Sigmoid colon (tissue), 7 donors: ENCODE measurements around the gene TRAF3. TPM values are rescaled to one million over a fixed set of nuclear protein-coding genes. Genes with fewer than 3 reads are reported as not detected.
A peak's percentile ranks its signal among the peaks of the same experiment; 100 is the strongest.

Source experiments
- DNase-seq: peaks from one replicate; pipeline ENCODE4 v3.0.0-alpha.2; 2019
- H3K27ac ChIP-seq, 4 donors: fragments of 200-600 bp; sonication (generic); one replicate each; pipeline ENCODE4 v1.5.1; 2016 to 2019; ENCODE audit warnings: mild to moderate bottlenecking in 1 of 4
- H3K27me3 ChIP-seq, 3 donors: fragments of 200-600 bp; sonication (generic); one replicate each; pipeline ENCODE4 v1.5.1; 2019; ENCODE audit warnings: mild to moderate bottlenecking in 1 of 3
- H3K36me3 ChIP-seq, 4 donors: fragments of 200-600 bp; sonication (generic); one replicate each; pipeline ENCODE4 v1.5.1; 2016 to 2019
- H3K4me1 ChIP-seq, 4 donors: fragments of 200-600 bp; sonication (generic); one replicate each; pipeline ENCODE4 v1.5.1; 2017 to 2019
- H3K4me3 ChIP-seq, 4 donors: fragments of 200-600 bp; sonication (generic); one replicate each; pipeline ENCODE4 v1.5.1; 2017 to 2019; ENCODE audit warnings: mild to moderate bottlenecking in 2 of 4, moderate library complexity in 1 of 4
- H3K9me3 ChIP-seq, 4 donors: fragments of 200-600 bp in 3 of 4; sonication (generic) in 3 of 4; one replicate each; pipeline versions ENCODE4 v1.5.1 to v1.6.1; 2013 to 2019
- CTCF ChIP-seq, 4 experiments: fragments of 450-650 bp in 3 of 4; fragments of 200-600 bp in 1 of 4; IDR thresholded peaks; one replicate each; pipeline ENCODE4 v1.5.1; 2016 to 2019; ENCODE audit warnings: antibody characterized with exemption in 4 of 4, mild to moderate bottlenecking in 3 of 4, moderate library complexity in 2 of 4
- EP300 ChIP-seq, 4 donors: sonication (generic); formaldehyde crosslinking; IDR thresholded peaks; one replicate each; pipeline ENCODE4 v1.6.1; 2017; ENCODE audit warnings: antibody characterized with exemption in 4 of 4
- POLR2A ChIP-seq, 2 donors: fragments of 450-650 bp; IDR thresholded peaks; one replicate each; pipeline ENCODE4 v1.6.1; 2016; ENCODE audit warnings: antibody characterized with exemption in 2 of 2, mild to moderate bottlenecking in 2 of 2, moderate library complexity in 2 of 2
- POLR2AphosphoS5 ChIP-seq, 4 donors: sonication (generic); formaldehyde crosslinking; IDR thresholded peaks; one replicate each; pipeline ENCODE4 v1.6.1; 2017; ENCODE audit warnings: antibody characterized with exemption in 4 of 4
- WGBS, 2 donors: extraction: QIAGEN DNeasy Blood & Tissue Kit; methylation state at CpG; one replicate each; pipeline ENCODE4 v1.1.7; 2013; 5-methylcytosine and 5-hydroxymethylcytosine counted together
- intact Hi-C: fragments of 100-400 bp; cut with DNase I; formaldehyde crosslinking; loops from one replicate; pipeline ENCODE4 v1.15.1; 2023
- polyA plus RNA-seq, 3 donors: library from polyadenylated mRNA; stranded (reverse); fragments of 200-250 nt; gene quantifications; one replicate each; pipeline ENCODE4 v1.2.3, GENCODE V29; 2013
- total RNA-seq, 4 donors: library from RNA; depleted of rRNA; stranded (reverse); fragments of >200 nt; gene quantifications; one replicate each; pipeline ENCODE4 v1.1.0, GENCODE V29; 2016
- donor health status: healthy with polysubstance abuse.
- donor health status: Bipolar disorder and iron deficiency.
- donor health status: healthy.

Gene TRAF3
- total and polyA plus RNA-seq, 7 donors: 9.5 to 18.6 (median 12.3) TPM

- no peaks in the 10 kb centered on the region for H3K36me3 ChIP-seq
- no peak overlapping the region for H3K4me3 ChIP-seq
- peaks cover under 1 to 6% (median 2%) of the 10 kb centered on the region in 3 donors for H3K27me3 ChIP-seq
- 46 to 47% methylated on average over 12 of the region's 12 CpGs for WGBS, 2 donors
- DNase-seq: no peak
- peaks cover 0 to 2% (median under 1%) of the 10 kb centered on the region in 4 donors for H3K4me1 ChIP-seq
- TF ChIP-seq CTCF (IDR thresholded peaks at IDR 0.05): peak; percentile 27 to 57 (median 34)
- TF ChIP-seq POLR2AphosphoS5 (IDR thresholded peaks at IDR 0.05): no peak
- no peak overlapping the region for H3K27ac ChIP-seq
- intact Hi-C loops: loop anchor here (2.0 to 5.0 kb wide), 2 partner anchors 140 to 223 kb away; partner anchors contain the start of gene TRAF3
- no peaks in the 10 kb centered on the region for H3K9me3 ChIP-seq
Measured at GRCh38 chr14:102917469-102918211, 140.4 kb downstream of the TRAF3 start.

- DNase-seq: no peak
- Histone ChIP-seq H3K36me3 (no peaks in the 10 kb centered on the region), H3K4me3 (no peak overlapping the region), H3K27ac (no peak overlapping the region), H3K27me3 (peaks cover 8 to 14% (median 10%) of the 10 kb centered on the region in 3 donors), H3K4me1 (peaks cover 0 to 9% (median 8%) of the 10 kb centered on the region in 4 donors), H3K9me3 (no peaks in the 10 kb centered on the region)
- no peak for TF ChIP-seq CTCF (IDR thresholded peaks at IDR 0.05)
- TF ChIP-seq POLR2AphosphoS5 (IDR thresholded peaks at IDR 0.05): no peak
- TF ChIP-seq EP300 (IDR thresholded peaks at IDR 0.05): no peak
- TF ChIP-seq POLR2A (IDR thresholded peaks at IDR 0.05): no peak
- intact Hi-C loops: loop anchor here (5.0 kb wide), 1 partner anchor 141 kb away; the partner anchor contains the start of gene TRAF3
- 57 to 59% methylated on average over 2 of the region's 2 CpGs for WGBS, 2 donors
Measured at GRCh38 chr14:102918438-102918837, 141.2 kb downstream of the TRAF3 start.

- no peaks in the 10 kb centered on the region for H3K36me3 ChIP-seq
- no peak overlapping the region for H3K27ac ChIP-seq
- no peaks in the 10 kb centered on the region for H3K9me3 ChIP-seq
- DNase-seq: no peak
- peaks cover 0 to 13% (median 10%) of the 10 kb centered on the region in 4 donors for H3K4me1 ChIP-seq
- TF ChIP-seq POLR2A (IDR thresholded peaks at IDR 0.05) (no peak), POLR2AphosphoS5 (IDR thresholded peaks at IDR 0.05) (no peak), CTCF (IDR thresholded peaks at IDR 0.05) (no peak), EP300 (IDR thresholded peaks at IDR 0.05) (no peak)
- intact Hi-C loops: no loop called here
- 95 to 96% methylated on average over 5 of the region's 5 CpGs for WGBS, 2 donors
- H3K27me3 ChIP-seq: peaks cover 21 to 34% (median 28%) of the 10 kb centered on the region in 3 donors
- no peak overlapping the region for H3K4me3 ChIP-seq
Measured at GRCh38 chr14:102920273-102920997, 143.2 kb downstream of the TRAF3 start.

- H3K4me1 ChIP-seq: peaks cover 0 to 13% (median 10%) of the 10 kb centered on the region in 4 donors
- H3K27me3 ChIP-seq: peaks cover 21 to 39% (median 32%) of the 10 kb centered on the region in 3 donors
- 98 to 99% methylated on average over 1 of the region's 1 CpG for WGBS, 2 donors
- intact Hi-C loops: no loop called here
- H3K9me3 ChIP-seq: no peaks in the 10 kb centered on the region
- H3K36me3 ChIP-seq: no peaks in the 10 kb centered on the region
- no peak for TF ChIP-seq CTCF (IDR thresholded peaks at IDR 0.05)
- no peak for TF ChIP-seq POLR2AphosphoS5 (IDR thresholded peaks at IDR 0.05)
- no peak for TF ChIP-seq EP300 (IDR thresholded peaks at IDR 0.05)
- no peak for TF ChIP-seq POLR2A (IDR thresholded peaks at IDR 0.05)
- H3K27ac ChIP-seq: no peak overlapping the region
- no peak for DNase-seq
- H3K4me3 ChIP-seq: no peak overlapping the region
Measured at GRCh38 chr14:102920998-102921304, 143.7 kb downstream of the TRAF3 start.
